Heart left ventricle (tissue), 16 donors: Measurements from ENCODE around the gene RNF7. TPM values are rescaled to one million over a fixed set of nuclear protein-coding genes. Genes with fewer than 3 reads are reported as not detected.

Experiments used
- ATAC-seq, 4 donors: fragments of 200-7000 bp; cut with Tn5 transposase; one replicate each; pipeline ENCODE4 v1.9.1; 2020 to 2022; ENCODE audit warnings: moderate library complexity in 4 of 4, mild to moderate bottlenecking in 3 of 4, moderate number of reproducible peaks in 1 of 4
- DNase-seq, 5 donors: peaks; one replicate each; pipeline ENCODE4 v3.0.0-alpha.2; 2020
- H3K27ac ChIP-seq, 12 donors: fragments of 200-600 bp; sonication (generic) in 4 of 12; one replicate each; pipeline versions ENCODE4 v1.5.0 to v1.8.0; 2016 to 2022; ENCODE audit warnings: mild to moderate bottlenecking in 2 of 12
- H3K27me3 ChIP-seq, 9 donors: fragments of 200-600 bp; sonication (generic) in 2 of 9; one replicate each; pipeline versions ENCODE4 v1.5.1 to v1.8.0; 2016 to 2022; ENCODE audit warnings: mild to moderate bottlenecking in 3 of 9
- H3K36me3 ChIP-seq, 9 donors: fragments of 200-600 bp; sonication (generic) in 2 of 9; one replicate each; pipeline versions ENCODE4 v1.5.0 to v1.8.0; 2018 to 2022; ENCODE audit warnings: mild to moderate bottlenecking in 2 of 9
- H3K4me1 ChIP-seq, 12 donors: fragments of 200-600 bp; sonication (generic) in 4 of 12; one replicate each; pipeline versions ENCODE4 v1.5.0 to v1.8.0; 2016 to 2022; ENCODE audit warnings: mild to moderate bottlenecking in 3 of 12
- H3K4me3 ChIP-seq, 12 donors: fragments of 200-600 bp; sonication (generic) in 4 of 12; one replicate each; pipeline versions ENCODE4 v1.5.0 to v1.8.0; 2017 to 2022; ENCODE audit warnings: mild to moderate bottlenecking in 9 of 12, moderate library complexity in 4 of 12
- H3K9me3 ChIP-seq, 12 donors: fragments of 200-600 bp; sonication (generic) in 4 of 12; one replicate each; pipeline versions ENCODE4 v1.5.0 to v1.8.0; 2016 to 2022; ENCODE audit warnings: mild to moderate bottlenecking in 1 of 12
- POLR2A ChIP-seq, 2 donors: fragments of 450-650 bp; IDR thresholded peaks; one replicate each; pipeline ENCODE4 v1.6.1; 2017; ENCODE audit warnings: antibody characterized with exemption in 2 of 2, mild to moderate bottlenecking in 2 of 2, moderate library complexity in 2 of 2
- WGBS, 4 donors: extraction: QIAGEN DNeasy Blood & Tissue Kit in 2 of 4; methylation state at CpG; one replicate each; pipeline versions ENCODE4 v1.1.5 to v1.1.7; 2013 to 2018; 5-methylcytosine and 5-hydroxymethylcytosine counted together
- intact Hi-C, 10 donors: fragments of 100-400 bp; cut with DNase I; formaldehyde crosslinking; loops; one replicate each; pipeline versions ENCODE4 v1.11.1 to v1.14.2; 2022
- polyA plus RNA-seq, 2 donors: library from polyadenylated mRNA; stranded (reverse); fragments of 200-250 nt; gene quantifications; one replicate each; pipeline ENCODE4 v1.2.3, GENCODE V29; 2013
- total RNA-seq, 9 donors: library from RNA; depleted of rRNA in 2 of 9; stranded (reverse); fragments of >200 nt in 2 of 9; fragmentation: NEBNext Ultra II Directional in 3 of 9; extraction: Animal tissue kit (Norgen Biotek cat#: 25700) in 3 of 9; gene quantifications; one replicate each; pipeline versions ENCODE4 v1.1.0 to v1.2.4, GENCODE V29; 2016 to 2023
- TF ChIP-seq, protein P1 (sequence below), 12 donors: fragments of 200-600 bp; sonication (generic) in 4 of 12; IDR thresholded peaks; one replicate each; pipeline versions ENCODE4 v1.5.0 to v1.8.0; 2018 to 2022; ENCODE audit warnings: antibody characterized with exemption in 12 of 12, mild to moderate bottlenecking in 5 of 12
- donor health status: ischemic (EF 13 %, LVEDD 7.1; RV severe dilation, severe dysfunction).
- donor health status: healthy with polysubstance abuse.
- donor health status: DM: no; HTN: yes; CAD: no.
- donor health status: DM: no; HTN: no; CAD: no.
- donor health status: ischemic (EF 25% LVEDD 6.9; RV normal size, moderate dysfunction).
- donor health status: ischemic (EF 25% LVEDD 5.7; RV mildly dilated, moderate dysfunction).
- donor health status: healthy.
- donor health status: DM: yes; HTN: yes; CAD: no.
- donor health status: ischemic (EF 35%, LVEDD 5.7; RV mildly dilated, moderate dysfunction).
- donor health status: nonischemic (EF 11% LVEDD 7.7; RV severe dilation, severe dysfunction).
- donor health status: DM: yes; HTN: yes; CAD: no.
- donor health status: PGD.
- donor health status: ischemic (EF 29% LVEDD 5.4; RV normal size, mild dysfunction).
- donor health status: nonischemic (EF 23%, LVEDD 6.1; RV moderate dilation, normal function).

RNF7 gene
- total and polyA plus RNA-seq, 11 donors, result 73.0 to 197 (median 84.4) TPM

DNA sequence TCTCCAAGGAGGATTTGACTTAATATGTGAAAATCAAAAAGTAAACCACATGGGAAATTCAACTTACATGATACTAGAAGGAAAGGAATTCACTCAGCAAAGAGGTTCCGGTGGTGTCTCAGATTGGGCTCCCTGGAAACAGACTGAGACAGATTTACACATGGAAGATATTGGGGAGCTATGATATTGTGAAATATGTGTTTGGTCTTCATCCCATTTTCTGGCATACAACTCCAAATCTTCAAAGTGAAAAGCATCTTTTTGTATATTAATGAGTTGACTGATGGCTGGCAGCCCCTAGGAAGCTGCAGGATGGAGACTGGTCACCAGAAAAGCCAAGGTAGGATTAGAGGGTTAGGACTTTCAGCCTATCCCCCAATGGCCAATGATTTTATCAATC, 54.4 kb downstream of the RNF7 start:
- no peak for ATAC-seq
- 89 to 95% (median 94%) methylated on average over 1 of the region's 1 CpG for WGBS, 4 donors
- Histone ChIP-seq H3K27ac (no peak overlapping the region), H3K36me3 (no peaks in the 10 kb centered on the region), H3K4me3 (no peak overlapping the region), H3K27me3 (no peaks in the 10 kb centered on the region), H3K4me1 (peaks cover 0 to 24% (median 10%) of the 10 kb centered on the region in 12 donors), H3K9me3 (no peaks in the 10 kb centered on the region)
- TF ChIP-seq, protein P1, sequence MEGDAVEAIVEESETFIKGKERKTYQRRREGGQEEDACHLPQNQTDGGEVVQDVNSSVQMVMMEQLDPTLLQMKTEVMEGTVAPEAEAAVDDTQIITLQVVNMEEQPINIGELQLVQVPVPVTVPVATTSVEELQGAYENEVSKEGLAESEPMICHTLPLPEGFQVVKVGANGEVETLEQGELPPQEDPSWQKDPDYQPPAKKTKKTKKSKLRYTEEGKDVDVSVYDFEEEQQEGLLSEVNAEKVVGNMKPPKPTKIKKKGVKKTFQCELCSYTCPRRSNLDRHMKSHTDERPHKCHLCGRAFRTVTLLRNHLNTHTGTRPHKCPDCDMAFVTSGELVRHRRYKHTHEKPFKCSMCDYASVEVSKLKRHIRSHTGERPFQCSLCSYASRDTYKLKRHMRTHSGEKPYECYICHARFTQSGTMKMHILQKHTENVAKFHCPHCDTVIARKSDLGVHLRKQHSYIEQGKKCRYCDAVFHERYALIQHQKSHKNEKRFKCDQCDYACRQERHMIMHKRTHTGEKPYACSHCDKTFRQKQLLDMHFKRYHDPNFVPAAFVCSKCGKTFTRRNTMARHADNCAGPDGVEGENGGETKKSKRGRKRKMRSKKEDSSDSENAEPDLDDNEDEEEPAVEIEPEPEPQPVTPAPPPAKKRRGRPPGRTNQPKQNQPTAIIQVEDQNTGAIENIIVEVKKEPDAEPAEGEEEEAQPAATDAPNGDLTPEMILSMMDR (IDR thresholded peaks at IDR 0.05), result no peak
- TF ChIP-seq POLR2A (IDR thresholded peaks at IDR 0.05), result no peak
- intact Hi-C loops, result loop anchor here in 1 of 10 donors (10.0 kb wide), 1 partner anchor 72 kb away; no protein-coding TSS in a partner anchor
- no peak for DNase-seq

DNA sequence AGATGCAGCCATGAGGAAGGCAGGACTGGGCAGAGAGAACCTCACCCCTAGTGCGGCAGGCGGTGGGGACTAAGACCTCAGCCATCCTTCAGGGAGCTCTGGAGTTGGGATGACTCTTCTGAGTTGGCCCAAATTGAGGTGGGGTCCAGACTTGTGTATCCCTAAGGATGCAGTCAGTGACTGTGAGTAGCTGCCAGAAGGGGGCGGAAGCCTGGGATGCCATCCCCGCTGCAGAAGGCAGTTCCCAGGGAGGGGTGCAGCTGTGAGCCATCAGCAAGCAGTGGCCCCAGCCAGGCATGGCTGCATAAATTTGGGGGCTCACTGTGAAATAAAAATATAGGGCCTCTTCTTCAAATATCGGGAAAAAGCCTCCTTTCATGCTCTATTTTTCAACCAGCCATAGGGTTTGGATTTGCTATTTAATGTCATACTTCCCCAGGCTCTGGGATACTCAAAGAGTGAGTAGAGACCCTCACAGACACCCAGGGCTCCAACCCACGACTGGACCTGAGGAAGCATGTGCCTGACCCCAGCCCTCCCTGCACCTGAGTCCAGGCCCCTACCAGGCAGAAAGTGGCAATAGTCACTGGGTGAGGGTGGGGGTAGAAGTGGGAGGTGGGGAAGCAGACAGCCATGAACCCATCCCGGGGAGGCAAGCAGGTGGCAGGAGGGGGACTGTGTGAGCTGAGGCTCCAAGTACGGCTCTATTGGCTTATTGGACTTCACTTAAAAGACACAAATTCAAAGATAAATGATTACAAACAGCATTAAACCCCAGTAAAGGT, 55.6 kb downstream of the RNF7 start:
- no peak overlapping the region for H3K4me3 ChIP-seq
- no peaks in the 10 kb centered on the region for H3K36me3 ChIP-seq
- no peaks in the 10 kb centered on the region for H3K27me3 ChIP-seq
- no peaks in the 10 kb centered on the region for H3K9me3 ChIP-seq
- WGBS, 4 donors, result 88 to 96% (median 95%) methylated on average over 8 of the region's 8 CpGs
- H3K27ac ChIP-seq, result no peak overlapping the region
- H3K4me1 ChIP-seq, result peaks cover 0 to 35% (median 20%) of the 10 kb centered on the region in 12 donors
- no peak for DNase-seq
- no peak for ATAC-seq
- no peak for TF ChIP-seq POLR2A (IDR thresholded peaks at IDR 0.05)
- TF ChIP-seq, protein P1 (IDR thresholded peaks at IDR 0.05), result no peak
- intact Hi-C loops, result loop anchor here in 1 of 10 donors (10.0 kb wide), 1 partner anchor 71 kb away; no protein-coding TSS in a partner anchor

DNA sequence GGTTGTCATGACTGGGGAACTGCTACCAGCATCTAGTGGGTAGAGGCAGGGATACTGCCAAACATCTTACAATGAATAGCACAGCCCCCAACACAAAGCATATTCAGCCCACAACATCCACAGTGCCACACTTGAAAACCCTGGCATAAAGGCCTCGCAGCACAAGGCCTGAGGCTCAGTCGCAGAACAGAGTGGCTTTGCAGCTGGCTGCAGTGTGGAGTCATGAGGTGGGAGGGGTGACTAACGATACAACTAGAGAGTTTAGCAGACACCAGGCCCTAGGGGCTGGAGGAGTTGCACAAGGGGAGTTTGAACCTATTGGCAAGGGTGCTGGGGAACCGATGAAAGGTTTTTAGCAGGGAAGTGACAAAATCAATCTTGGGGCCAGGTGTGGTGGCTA, 57.2 kb downstream of the RNF7 start:
- no peak for ATAC-seq
- Histone ChIP-seq H3K27ac (no peak overlapping the region), H3K9me3 (no peaks in the 10 kb centered on the region), H3K4me3 (no peak overlapping the region), H3K4me1 (peaks cover 0 to 37% (median 22%) of the 10 kb centered on the region in 12 donors), H3K36me3 (no peaks in the 10 kb centered on the region), H3K27me3 (no peaks in the 10 kb centered on the region)
- WGBS, 4 donors, result 88 to 92% (median 90%) methylated on average over 4 of the region's 4 CpGs
- TF ChIP-seq POLR2A (IDR thresholded peaks at IDR 0.05), result no peak
- TF ChIP-seq, protein P1 (IDR thresholded peaks at IDR 0.05), result no peak
- no peak for DNase-seq
- intact Hi-C loops, result loop anchor here in 4 of 10 donors (5.0 to 10.0 kb wide), 3 partner anchors 58 to 82 kb away; partner anchors contain the start of genes ATP1B3 (in 2 of the 4) and RNF7 (in 1 of the 4)

DNA sequence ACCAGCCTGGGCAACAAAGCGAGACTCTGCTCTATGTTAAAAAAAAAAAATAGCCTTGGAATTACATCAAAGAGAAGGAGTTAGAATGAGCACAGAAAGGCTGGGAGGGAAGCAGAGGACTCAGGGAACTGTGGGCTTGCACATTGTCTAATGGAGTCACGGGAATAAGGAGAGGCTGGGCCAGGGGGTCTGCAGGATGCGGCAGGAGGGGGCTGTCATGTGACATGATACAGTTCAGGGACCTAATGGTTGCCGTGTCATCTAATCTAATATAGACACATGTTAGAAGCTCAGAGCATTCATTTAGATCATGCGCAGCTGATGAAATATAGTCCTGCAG, 57.6 kb downstream of the RNF7 start:
- Histone ChIP-seq H3K27me3 (no peaks in the 10 kb centered on the region), H3K4me1 (peaks cover 0 to 37% (median 22%) of the 10 kb centered on the region in 12 donors), H3K4me3 (no peak overlapping the region), H3K9me3 (peaks cover 0 to 1% (median 0%) of the 10 kb centered on the region in 12 donors), H3K27ac (peak overlapping the region in 1 of 12 donors; percentile 38), H3K36me3 (no peaks in the 10 kb centered on the region)
- ATAC-seq, result no peak
- 87 to 92% (median 90%) methylated on average over 5 of the region's 5 CpGs for WGBS, 4 donors
- TF ChIP-seq, protein P1 (IDR thresholded peaks at IDR 0.05), result no peak
- TF ChIP-seq POLR2A (IDR thresholded peaks at IDR 0.05), result no peak
- no peak for DNase-seq
- intact Hi-C loops, result loop anchor here in 4 of 10 donors (5.0 to 10.0 kb wide), 3 partner anchors 58 to 82 kb away; partner anchors contain the start of genes ATP1B3 (in 2 of the 4) and RNF7 (in 1 of the 4)
